ENCODE data around the gene TIMM22. TPM values are rescaled to one million over a fixed set of nuclear protein-coding genes. Genes with fewer than 3 reads are reported as not detected.

Gene TIMM22
- total RNA-seq, 1 donor from 2014 or later, result 19.5 TPM

- DNase-seq (ENCODE audit: low read depth, low spot score), result no peak
- no peaks in the 10 kb centered on the region for H3K36me3 Mint-ChIP-seq (ENCODE audit: low read depth)
These were observed 36.6 kb downstream of the TIMM22 start for GRCh38 chr17:1033503-1033902.

GRCh38 chr17:1034652-1035210 lies 37.8 kb downstream of the TIMM22 start:
- H3K4me3 Mint-ChIP-seq, result no peak overlapping the region

More at GRCh38 chr17:1033503-1033902, 36.6 kb downstream of the TIMM22 start:
- H3K27ac Mint-ChIP-seq (ENCODE audit: unreplicated experiment), result no peak overlapping the region
- peaks cover 10% of the 10 kb centered on the region for H3K4me1 Mint-ChIP-seq
- H3K27me3 Mint-ChIP-seq (ENCODE audit: low read depth), result peaks cover 3% of the 10 kb centered on the region
- TF ChIP-seq CTCF (conservative IDR thresholded peaks at IDR 0.05), result no peak
- no peak overlapping the region for H3K4me3 Mint-ChIP-seq
- H3K9me3 Mint-ChIP-seq, result no peaks in the 10 kb centered on the region

GRCh38 chr17:1035546-1036170 lies 38.7 kb downstream of the TIMM22 start:
- TF ChIP-seq CTCF (conservative IDR thresholded peaks at IDR 0.05), result no peak
- Mint-ChIP-seq H3K27ac (ENCODE audit: unreplicated experiment) (no peak overlapping the region), H3K9me3 (no peaks in the 10 kb centered on the region), H3K4me1 (peaks cover 22% of the 10 kb centered on the region), H3K36me3 (ENCODE audit: low read depth) (no peaks in the 10 kb centered on the region), H3K4me3 (no peak overlapping the region), H3K27me3 (ENCODE audit: low read depth) (peaks cover 3% of the 10 kb centered on the region)
- no peak for DNase-seq (ENCODE audit: low read depth, low spot score)

More at GRCh38 chr17:1034652-1035210, 37.8 kb downstream of the TIMM22 start:
- peaks cover 3% of the 10 kb centered on the region for H3K27me3 Mint-ChIP-seq (ENCODE audit: low read depth)
- TF ChIP-seq CTCF (conservative IDR thresholded peaks at IDR 0.05), result no peak
- no peak overlapping the region for H3K27ac Mint-ChIP-seq (ENCODE audit: unreplicated experiment)
- no peaks in the 10 kb centered on the region for H3K36me3 Mint-ChIP-seq (ENCODE audit: low read depth)
- no peaks in the 10 kb centered on the region for H3K9me3 Mint-ChIP-seq
- DNase-seq (ENCODE audit: low read depth, low spot score), result no peak
- H3K4me1 Mint-ChIP-seq, result peaks cover 13% of the 10 kb centered on the region

GRCh38 chr17:1036171-1036844 lies 39.4 kb downstream of the TIMM22 start:
- H3K27ac Mint-ChIP-seq (ENCODE audit: unreplicated experiment), result no peak overlapping the region
- no peak overlapping the region for H3K4me3 Mint-ChIP-seq
- H3K9me3 Mint-ChIP-seq, result no peaks in the 10 kb centered on the region
- no peaks in the 10 kb centered on the region for H3K36me3 Mint-ChIP-seq (ENCODE audit: low read depth)
- H3K4me1 Mint-ChIP-seq, result peaks cover 22% of the 10 kb centered on the region
- TF ChIP-seq CTCF (conservative IDR thresholded peaks at IDR 0.05), result no peak
- H3K27me3 Mint-ChIP-seq (ENCODE audit: low read depth), result peaks cover 3% of the 10 kb centered on the region
- no peak for DNase-seq (ENCODE audit: low read depth, low spot score)

- no peak overlapping the region for H3K27ac Mint-ChIP-seq (ENCODE audit: unreplicated experiment)
- TF ChIP-seq CTCF (conservative IDR thresholded peaks at IDR 0.05), result no peak
- no peak overlapping the region for H3K4me3 Mint-ChIP-seq
- H3K27me3 Mint-ChIP-seq (ENCODE audit: low read depth), result peaks cover 3% of the 10 kb centered on the region
- H3K4me1 Mint-ChIP-seq, result peaks cover 24% of the 10 kb centered on the region
- DNase-seq (ENCODE audit: low read depth, low spot score), result no peak
- no peaks in the 10 kb centered on the region for H3K9me3 Mint-ChIP-seq
- H3K36me3 Mint-ChIP-seq (ENCODE audit: low read depth), result peaks cover under 1% of the 10 kb centered on the region
These were observed 39.9 kb downstream of the TIMM22 start for GRCh38 chr17:1036845-1037237.
